M059J (cell line): Measurements from ENCODE around the gene GLT6D1. TPM values are rescaled to one million over a fixed set of nuclear protein-coding genes. Genes with fewer than 3 reads are reported as not detected.

Experiments used
- DNase-seq: peaks from one replicate; pipeline ENCODE4 v3.0.0-alpha.2; 2012; ENCODE audit warnings: low read depth
- total RNA-seq: library from RNA; depleted of rRNA; stranded (reverse); fragments of >200 nt; shearing (Covaris generic); gene quantifications from 2 replicates; pipeline ENCODE4 v1.2.3, GENCODE V29; 2014

GLT6D1 gene
- total RNA-seq, 1 experiment from 2014 or later: not detected

DNA sequence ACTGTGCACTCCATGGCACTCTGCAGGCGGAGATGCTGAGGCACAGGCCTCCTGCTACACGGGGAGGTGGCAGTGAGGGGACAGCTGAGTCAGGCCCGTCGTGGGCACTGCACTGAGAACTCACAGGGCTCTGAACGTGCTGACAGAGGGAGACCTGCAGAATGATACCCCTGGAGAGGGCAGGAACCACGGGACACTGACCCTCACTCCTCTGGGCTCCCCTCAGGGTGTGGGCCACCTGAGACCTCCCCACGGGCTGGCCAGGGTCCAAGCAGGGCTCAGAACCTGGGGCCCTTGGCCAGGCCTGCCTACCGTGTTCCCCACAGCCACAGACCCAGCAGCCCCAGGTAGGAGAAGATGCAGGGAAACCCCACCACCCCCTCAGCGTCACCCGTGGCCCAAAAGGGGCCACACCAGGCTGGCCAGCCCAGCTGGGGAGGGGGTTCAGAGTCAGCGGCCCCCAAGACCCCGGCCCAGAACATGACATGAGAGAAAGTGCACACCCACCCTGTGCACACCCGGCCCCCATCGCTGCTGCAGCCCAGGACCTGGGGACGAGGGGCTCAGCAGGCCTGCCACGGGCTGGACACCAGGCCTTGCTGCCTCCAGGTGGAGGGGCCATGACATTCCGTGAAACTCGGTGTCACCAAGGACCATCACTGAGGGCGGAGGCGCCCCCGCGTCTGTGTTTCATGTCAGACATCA lies 30.9 kb downstream of the GLT6D1 start:
- no peak for DNase-seq

DNA sequence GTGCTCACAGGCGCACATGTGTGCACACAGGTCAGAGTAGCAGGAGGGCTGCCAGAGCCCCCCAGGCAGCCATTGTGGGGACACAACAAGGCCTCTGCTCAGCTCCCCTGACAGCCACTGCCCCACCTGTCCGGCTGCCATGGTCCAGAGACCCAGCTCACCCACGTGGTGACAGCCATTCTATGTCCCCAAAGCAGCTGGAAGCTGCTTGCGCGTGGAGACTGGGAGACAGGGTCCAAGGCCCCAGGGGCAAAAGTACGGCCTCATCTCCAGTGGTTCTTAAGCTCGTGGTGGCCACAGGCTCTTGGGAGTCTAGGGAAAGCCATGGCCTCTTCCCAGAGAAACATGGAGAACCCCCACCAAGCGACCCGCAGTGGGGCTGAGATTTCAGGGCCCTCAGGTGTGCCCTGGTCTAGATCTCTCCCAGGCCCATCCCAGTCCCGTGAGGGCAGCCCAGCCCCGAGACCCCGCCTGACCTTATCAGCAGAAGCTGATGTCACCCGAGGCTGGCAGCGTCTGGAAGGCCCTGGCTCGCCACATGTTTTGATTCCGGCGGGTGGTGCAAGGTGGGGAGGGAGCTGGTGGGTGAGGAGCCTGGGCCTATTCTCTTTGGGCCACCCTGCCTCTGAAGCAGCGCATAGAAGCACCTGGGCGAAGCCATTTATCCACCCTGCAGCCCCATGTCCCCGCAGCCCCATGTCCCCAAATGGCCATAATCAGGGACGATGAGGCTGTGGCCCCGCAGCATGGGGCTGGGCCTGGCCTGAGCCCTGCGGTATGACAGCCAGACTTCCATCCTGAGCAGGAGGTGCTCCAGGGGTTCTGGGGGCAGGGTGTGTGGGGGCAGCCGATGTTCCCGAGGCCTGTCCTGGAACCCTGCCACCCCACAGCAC lies 31.7 kb downstream of the GLT6D1 start:
- no peak for DNase-seq

DNA sequence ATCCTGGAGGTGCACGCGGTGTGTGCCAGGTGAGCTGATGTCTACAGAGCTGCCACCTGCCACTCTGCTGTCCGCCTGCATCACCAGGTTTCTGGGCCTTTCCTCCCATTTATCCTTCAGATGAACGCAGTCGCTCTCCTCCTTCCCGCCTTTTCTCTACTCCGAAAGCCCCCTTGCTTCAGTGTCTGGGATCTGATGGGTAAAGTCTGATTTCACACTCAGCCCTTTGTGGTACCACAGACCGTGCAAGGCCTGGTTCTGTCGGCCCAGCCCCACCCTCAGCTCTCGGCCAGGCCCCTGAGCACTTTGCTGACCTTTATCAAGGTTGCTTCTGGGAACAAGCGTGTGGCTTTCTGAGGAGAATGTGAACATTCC lies 32.5 kb downstream of the GLT6D1 start:
- DNase-seq: no peak

DNA sequence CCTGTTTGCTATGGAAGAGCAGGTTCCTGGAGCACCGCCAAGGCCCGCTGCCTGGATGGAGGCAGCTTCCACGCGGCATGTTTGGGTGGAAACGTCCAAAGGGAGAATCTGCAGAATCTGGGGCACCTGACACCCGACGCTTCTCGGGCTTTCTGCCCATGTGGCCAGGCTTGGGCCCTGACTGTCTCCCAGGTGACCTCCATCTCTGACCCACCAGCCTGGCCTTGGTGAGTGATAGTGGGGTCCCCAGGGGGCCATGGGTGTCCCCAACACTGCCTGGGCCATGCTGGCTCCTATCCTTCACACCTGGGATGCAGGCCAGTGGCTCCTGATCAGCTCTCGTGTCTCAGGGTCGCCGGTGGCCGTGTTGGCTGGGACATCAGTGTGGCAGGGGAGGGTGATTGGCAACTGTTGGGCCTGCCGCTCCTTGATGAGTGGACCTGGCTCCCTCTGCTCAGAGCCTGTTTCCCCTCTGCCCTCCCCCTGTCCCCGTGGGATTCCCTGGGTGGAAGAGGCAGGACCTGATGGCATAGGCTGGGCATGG lies 34.0 kb downstream of the GLT6D1 start:
- no peak for DNase-seq

DNA sequence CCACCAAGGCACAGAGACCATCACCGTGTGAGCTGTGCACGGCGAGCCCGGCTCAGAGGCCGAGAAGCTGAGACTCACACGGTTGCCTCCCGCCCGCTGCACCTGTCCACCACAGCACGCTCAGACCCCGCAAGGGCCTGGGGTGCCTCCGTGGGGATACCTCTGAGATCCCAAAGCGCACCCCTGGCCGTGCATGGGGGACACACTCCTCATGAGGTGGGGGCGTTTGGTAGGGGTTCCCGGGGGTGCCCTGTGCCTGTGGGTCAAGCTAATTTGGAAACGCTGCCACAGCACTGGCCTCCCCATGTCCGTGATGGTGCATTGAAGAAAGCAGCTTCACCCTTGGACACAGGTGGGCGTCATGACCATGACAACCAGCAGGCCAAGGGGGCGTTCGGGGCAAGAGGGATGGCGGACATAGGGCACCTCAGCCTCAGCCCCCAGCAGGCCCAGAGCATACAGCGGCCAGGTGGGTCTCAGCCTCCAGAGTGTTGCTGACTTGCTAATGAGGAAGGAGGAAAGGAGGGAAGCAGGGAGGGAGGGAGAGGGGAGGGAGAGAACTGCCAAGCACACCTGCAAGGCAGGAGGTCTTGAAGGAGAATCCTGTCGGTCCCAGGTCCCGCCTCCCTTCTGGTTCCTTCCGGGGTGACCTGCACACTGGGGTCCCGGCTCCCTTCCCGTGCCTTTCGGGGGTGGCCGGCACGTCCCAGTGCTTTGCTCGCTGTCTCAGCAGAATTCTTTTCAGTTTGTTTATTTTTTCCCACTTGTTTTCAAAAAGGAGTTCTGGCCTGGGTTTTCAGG lies 34.7 kb downstream of the GLT6D1 start:
- no peak for DNase-seq

DNA sequence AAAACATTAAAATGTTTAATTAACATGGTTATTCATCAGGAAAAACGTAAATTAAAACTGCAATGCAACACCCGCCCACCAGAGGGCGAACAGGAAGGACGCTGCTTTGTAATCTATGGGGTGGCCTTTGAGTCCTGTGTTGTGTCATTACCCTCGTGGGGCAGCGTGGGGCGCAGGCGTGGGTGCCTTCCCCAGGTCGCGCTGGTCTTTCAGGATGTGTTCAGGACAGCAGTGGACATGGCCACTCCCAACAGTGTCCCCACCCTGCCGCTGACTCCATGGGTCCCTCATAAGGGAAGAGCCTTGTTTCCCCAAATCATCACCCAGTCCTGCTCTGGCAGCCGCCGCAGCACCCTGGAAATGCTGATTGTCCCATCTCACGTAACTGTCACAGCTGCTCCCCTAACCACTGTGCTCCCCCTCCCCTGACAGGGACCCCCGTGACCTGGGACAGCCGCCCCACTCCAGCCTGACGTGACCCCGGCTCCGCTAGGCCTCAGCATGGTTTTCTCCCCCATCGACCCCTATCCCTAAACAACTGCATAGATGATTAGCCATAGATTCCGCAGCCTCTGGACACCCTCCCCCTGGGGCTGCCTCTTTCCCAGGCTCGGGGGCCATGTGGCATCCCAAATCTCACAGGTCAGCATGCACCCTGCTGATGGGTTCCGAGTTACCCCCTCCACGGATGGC lies 36.4 kb downstream of the GLT6D1 start:
- peak; percentile 25 for DNase-seq

DNA sequence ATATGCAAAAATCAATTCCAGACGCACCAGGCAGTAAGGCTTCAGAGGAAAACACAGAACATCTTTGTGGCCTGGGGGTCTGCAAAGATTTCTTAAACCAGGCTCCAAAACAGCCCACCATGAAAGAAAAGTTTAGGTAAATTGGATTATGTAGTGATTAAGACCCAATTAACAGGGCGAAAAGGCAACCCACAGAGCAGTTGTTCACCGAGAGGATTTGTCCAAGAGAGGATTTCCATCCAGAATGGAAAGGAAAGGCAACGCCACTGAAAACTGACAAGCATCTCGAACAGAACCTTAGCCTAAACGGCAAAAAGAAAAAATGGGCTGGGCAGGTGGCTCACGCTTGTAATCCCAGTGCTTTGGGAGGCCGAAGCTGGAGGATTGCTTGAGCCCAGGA lies 37.4 kb downstream of the GLT6D1 start:
- DNase-seq: no peak

DNA sequence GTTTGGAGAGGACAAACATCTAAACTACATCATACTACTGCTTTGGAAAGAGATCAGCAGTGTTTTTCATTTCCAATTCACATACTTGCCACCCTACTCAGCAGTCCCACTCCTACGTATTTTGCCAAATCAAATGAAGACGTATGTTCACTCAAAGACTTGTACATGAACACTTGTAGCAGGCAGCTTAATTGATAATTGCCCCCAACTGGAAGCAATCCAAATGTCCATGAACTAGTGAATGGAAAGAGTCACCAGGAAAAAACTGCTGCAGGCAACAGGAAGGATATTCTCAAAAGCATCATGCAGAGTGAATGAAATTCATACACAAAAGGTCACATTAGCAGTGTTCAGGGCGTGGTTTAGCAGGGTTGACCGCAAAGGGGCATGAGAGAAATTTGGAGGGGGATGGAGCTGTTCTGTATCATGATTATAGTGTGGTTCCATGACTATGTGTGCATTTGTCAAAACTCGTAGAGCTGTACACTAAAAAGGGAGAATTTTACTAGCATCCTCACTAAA lies 39.0 kb downstream of the GLT6D1 start:
- no peak for DNase-seq

DNA sequence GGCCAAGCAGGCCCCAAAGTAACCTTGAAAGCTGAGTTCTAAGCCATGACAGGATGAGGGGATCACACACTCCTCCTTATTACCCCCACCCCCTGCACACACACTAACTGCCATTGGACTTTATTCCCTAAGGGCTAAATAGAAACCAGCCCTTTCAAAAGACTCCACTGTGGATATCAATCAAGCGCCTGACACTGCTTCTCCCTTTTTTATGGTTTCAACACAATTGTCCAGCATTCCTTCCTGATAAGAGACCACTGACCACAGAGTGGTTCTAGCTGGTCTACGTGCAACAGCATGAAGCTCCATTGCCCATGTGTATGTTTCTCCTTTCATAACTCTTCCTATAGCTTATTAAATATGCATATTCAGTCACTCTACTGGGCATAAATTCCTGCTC lies 43.1 kb downstream of the GLT6D1 start:
- no peak for DNase-seq

DNA sequence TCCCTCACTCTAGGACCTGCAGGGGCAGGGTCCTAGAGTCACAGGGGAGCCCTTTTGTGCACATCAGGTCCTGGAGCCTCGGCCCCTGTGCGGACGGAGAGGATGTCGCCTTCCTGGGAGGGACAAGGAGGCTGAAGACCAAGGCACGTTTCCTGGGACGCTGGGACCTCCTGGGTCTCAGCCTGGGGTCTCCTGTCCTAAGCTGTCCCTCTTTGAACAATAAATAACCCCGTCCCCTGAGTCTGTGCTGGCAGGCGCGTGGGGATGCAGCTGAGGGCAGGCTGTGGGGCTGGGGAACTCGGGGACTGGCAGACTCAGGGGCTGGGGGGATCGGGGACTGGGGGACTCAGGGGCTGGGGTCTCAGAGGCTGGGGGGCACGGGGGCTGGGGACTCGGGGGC lies 46.7 kb downstream of the GLT6D1 start:
- no peak for DNase-seq

DNA sequence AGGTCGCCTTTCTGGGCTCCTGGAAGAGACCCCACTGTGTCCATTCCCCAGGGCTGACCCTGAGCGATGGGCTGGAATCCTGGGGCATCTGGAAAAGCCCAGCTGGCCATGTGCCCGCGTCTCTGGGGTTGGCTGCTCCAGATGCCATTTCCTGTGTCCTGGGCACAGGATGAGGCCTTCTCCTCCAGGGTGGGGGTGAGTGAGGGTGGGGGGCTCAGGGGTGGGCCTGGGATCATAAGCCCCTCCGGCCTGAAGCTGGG lies 47.1 kb downstream of the GLT6D1 start:
- DNase-seq: no peak

DNA sequence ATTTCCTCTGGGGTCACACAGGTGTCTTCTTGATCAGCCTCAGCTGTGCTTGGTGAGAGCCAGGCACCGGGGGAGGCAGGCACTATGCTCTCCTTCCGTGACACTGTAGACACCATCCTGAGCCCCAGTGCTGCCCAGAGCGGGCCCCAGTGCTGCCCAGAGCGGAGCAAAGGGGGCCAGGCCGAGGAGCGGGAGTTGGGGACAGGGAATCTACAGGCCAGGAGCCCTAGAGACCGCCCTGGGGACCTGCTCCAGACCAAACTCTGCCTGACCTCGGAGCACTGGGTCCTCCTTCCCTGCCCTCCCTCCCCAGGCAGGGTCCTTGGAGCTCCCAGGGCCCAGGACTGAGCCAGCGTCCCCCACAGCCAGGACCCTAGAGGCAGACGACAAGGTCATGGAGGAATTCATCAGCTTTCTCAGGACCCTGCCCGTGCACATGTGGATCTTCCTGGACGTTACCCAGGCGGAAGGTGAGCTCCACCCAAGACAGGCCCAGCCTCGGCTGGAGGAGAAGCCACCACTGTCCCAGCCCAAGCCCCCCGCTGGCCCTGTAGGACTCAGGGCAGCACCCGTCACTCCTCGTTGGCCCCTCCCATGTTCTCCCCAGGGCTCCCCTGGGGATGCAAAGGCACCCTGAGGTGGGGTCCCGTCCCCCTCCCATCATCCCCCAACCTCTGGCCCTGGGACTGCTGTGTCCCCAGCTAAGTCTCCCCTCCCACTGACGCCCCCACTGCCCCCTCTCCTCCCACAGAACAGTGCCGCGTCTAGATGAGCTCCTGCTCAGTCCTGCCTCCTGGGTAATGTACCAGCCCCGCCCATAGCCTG lies 47.6 kb downstream of the GLT6D1 start:
- DNase-seq: no peak

DNA sequence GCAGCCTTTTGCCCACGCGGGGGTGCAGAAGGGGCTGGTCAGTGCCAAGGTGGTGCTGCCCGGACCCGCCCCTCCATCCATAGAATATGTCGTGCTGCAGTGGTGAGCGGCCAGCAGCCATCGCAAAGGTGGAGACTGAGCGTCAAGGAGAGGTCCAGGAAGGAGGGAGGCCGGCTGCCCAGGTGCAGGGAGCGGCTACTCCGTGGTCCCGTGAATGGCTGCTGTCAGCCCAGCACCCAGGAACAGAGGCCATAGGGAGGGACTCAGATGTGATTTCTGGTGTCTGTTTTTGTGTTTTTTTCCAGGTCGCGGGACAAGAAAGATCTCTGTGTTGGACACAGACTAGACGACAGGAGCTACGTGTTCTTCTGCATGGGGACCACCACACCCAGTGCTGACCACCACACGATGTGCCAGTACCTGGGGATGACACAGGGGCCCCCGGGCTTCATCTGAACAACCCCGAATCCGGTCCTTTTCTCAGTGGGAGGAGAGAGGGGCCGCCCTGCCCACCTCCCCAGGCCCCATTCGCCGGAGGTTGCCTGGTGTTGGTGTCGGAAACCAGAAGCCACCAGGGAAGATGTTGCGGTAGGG lies 48.8 kb downstream of the GLT6D1 start:
- no peak for DNase-seq

DNA sequence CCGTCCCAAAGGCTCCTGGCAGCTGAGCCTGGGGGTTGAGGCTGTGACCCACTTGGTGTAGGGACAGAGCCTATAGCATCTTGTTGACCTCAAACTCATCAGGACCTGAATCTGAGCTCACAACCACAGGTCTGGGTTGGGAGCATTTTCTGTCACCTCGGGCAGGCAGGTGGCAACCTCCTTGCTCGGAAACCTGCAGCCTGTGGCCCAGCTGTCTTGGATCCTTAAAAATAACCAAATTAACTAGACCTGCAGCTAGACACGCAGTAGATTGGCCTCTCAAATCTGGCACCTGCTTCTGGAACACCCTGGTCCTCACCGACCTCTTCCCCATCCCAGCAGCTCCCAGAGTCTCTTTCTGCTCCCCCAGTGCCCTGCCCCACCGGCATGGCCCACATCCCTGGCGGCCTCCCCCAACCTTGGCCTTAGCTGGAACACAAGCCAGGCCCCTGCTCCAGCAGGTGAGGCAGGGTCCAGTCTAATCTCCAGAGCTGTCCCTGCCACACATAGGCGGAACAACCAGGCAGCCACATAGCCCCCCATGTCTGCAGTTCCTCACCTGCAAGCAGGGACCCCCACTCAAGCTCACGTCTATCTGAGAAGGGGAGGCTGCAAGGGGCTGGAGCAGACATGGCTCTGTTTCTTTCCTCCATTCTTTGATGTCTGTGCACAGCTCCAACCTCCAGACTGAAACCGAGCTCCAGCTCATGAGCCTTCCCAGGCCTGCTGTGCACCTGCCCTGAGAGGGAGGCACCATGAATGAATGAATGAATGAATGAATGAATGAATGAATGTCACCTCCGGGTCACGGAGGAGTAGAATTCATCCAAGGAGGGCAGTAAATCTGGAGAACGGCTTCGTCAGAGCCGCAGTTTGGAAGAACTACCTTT lies 49.5 kb downstream of the GLT6D1 start:
- DNase-seq: no peak

DNA sequence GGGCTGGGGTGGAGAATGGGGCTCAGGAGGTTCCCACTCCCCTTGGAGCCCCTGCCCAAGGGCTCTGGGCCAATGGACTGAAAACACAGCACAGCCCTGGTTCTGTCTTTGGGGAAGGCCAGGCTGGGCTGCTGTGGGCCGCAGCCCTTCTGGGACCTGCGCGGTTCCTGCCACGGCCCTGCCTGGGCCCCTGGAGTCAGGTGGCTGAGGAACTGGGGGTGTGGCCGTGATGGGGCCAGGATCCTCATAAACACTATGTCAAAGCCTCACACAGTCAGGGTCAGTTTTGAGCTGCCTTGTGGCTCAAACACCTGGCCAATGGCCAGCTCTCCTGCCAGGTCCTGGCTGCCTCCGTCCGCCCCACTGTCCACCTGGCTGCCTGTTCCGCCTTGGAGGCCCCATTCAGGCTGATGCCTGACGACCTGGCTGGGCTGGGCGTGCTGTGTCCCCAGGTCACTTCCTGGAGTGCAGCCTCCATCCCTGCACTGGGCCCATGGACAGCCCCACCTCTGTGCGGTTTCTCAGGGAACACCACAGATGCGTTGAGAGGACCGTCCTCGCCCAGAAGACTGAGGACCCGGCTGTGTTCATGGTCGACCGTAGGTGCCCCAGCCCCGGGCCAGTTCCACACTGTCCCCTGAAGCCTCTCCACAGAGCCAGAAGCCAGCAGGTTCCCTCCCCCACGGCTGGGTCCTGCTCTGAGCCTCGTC lies 50.3 kb downstream of the GLT6D1 start:
- DNase-seq: no peak

DNA sequence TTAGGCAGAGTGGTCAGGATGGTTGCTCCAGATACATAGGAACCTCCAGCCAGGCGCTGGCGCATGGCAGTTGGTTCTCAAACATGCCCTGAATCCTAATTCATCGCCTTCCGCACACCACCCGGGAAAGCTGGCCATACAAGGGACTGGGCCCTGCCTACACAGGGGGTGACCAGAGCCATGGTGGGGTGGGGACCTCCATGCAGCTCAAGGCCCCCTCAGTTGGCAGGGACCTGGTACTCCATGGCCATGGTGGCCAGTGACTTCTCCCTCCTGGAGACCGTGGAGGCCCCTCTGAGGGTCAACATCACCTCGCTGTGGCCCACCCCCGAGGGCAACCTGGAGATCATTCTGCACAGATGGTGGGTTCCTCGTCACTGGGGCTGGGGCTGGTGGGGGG lies 51.0 kb downstream of the GLT6D1 start:
- no peak for DNase-seq

DNA sequence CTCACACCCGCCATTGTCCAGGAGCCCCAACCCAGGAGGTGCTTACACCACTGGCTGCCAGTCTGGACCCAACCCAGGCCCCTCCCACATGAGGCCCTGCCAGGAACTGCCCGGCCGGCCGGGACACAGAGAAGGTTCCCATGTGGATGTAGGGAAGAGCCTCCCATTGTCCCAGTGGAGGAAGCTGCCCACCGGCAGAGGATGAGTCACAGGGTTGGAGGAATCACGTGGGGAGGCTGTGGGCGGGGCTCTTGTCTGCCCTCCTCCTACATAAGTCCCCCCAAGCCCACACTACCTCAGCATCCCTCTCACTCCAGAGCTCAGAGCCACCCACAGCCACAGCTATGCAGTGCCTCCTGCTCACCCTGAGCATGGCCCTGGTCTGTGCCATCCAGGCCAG lies 51.7 kb downstream of the GLT6D1 start:
- no peak for DNase-seq

DNA sequence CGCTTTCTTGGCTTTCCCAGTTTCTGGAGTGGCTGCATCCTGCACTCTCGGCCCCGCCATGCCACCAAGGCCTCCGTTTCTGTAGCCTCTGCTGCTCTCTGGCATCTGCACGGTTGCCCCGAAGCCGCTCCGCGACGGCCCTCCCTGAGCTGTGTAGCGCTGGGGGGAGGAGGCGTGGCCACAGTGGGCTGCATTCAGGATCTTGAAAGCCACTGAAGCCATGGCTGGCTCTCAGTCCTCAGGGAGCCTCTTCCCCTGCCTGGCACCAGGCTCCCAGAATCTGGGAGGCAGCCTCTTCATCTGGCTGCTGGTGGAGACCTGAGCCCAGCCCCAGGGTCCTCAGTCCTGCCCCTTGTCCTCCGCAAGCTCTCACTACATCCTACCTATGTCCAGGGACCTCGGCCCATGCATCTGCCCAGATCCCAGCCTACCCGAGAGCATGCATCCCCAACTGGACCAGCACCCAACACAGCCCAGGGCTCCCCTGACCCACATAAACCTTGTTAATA lies 52.7 kb downstream of the GLT6D1 start:
- no peak for DNase-seq
